HepG2 (cell line): Measurements from ENCODE around the gene DUSP9. TPM values are rescaled to one million over a fixed set of nuclear protein-coding genes. Genes with fewer than 3 reads are reported as not detected.

Source experiments
- CCDC6 ChIP-seq: sonication (generic); formaldehyde crosslinking; IDR thresholded peaks from 2 replicates; pipeline ENCODE4 v1.8.1; 2022; ENCODE audit warnings: mild to moderate bottlenecking, missing genetic modification reagents, moderate library complexity
- CEBPB ChIP-seq: IDR thresholded peaks from 2 replicates; pipeline ENCODE4 v1.6.1; 2011; ENCODE audit warnings: low read depth, low read length, improper control_type of control experiment, borderline replicate concordance
- HMG20A ChIP-seq: IDR thresholded peaks from 2 replicates; pipeline ENCODE4 v1.6.1; 2016; ENCODE audit warnings: borderline replicate concordance
- NCOA5 ChIP-seq: sonication (generic); formaldehyde crosslinking; IDR thresholded peaks from 2 replicates; pipeline ENCODE4 v1.4.0; 2020; ENCODE audit warnings: missing genetic modification reagents
- NKX3-1 ChIP-seq: sonication (generic); formaldehyde crosslinking; IDR thresholded peaks from 2 replicates; pipeline ENCODE4 v1.5.0; 2020; ENCODE audit warnings: missing genetic modification reagents
- SMAD3 ChIP-seq: sonication (generic); formaldehyde crosslinking; IDR thresholded peaks from 2 replicates; pipeline ENCODE4 v1.4.0; 2020; ENCODE audit warnings: missing genetic modification reagents
- ZKSCAN5 ChIP-seq: sonication (generic); formaldehyde crosslinking; IDR thresholded peaks from 2 replicates; pipeline ENCODE4 v1.5.1; 2020; ENCODE audit warnings: mild to moderate bottlenecking, missing genetic modification reagents
- ZMAT3 ChIP-seq: sonication (generic); formaldehyde crosslinking; conservative IDR thresholded peaks from 2 replicates; pipeline ENCODE4 v1.7.0; 2021; ENCODE audit warnings: missing genetic modification reagents
- ZNF331 ChIP-seq: sonication (generic); formaldehyde crosslinking; IDR thresholded peaks from 2 replicates; pipeline ENCODE4 v1.4.0; 2020; ENCODE audit warnings: missing genetic modification reagents
- ZNF44 ChIP-seq: sonication (generic); formaldehyde crosslinking; IDR thresholded peaks from 2 replicates; pipeline ENCODE4 v1.5.1; 2020; ENCODE audit warnings: mild to moderate bottlenecking, missing genetic modification reagents
- ZNF616 ChIP-seq: sonication (generic); formaldehyde crosslinking; IDR thresholded peaks from 2 replicates; pipeline ENCODE4 v1.5.0; 2020; ENCODE audit warnings: low read depth, mild to moderate bottlenecking, missing genetic modification reagents
- polyA plus RNA-seq, 8 experiments: library from polyadenylated mRNA; depleted of rRNA in 3 of 8; stranded (reverse) in 7 of 8; unstranded in 1 of 8; fragments of >200 nt; fragmentation: Illumina TruSeq in 4 of 8; extraction: Trizol in 4 of 8; gene quantifications; 2 replicates each; pipeline versions ENCODE4 v1.2.1 to v1.2.3, GENCODE V29; 2011 to 2016; ENCODE audit warnings: low read depth in 4 of 8, missing spikeins in 1 of 8, mixed read lengths in 1 of 8; ENCODE audit not compliant: insufficient read depth in 1 of 8
- total RNA-seq, 5 experiments: library from RNA; depleted of rRNA; stranded (reverse); fragments of >200 nt; fragmentation: Illumina TruSeq; extraction: Trizol; gene quantifications; 2 replicates each; pipeline ENCODE4 v1.2.3, GENCODE V29; 2016; ENCODE audit warnings: low read depth in 1 of 5
- TF ChIP-seq, protein P1 (sequence below), 2 experiments: sonication (generic) in 1 of 2; formaldehyde crosslinking in 1 of 2; IDR thresholded peaks; 2 replicates each; pipeline versions ENCODE4 v1.4.0 to v1.6.1; 2016 to 2020; ENCODE audit warnings: borderline replicate concordance in 1 of 2, low read depth in 1 of 2, mild to moderate bottlenecking in 1 of 2, missing genetic modification reagents in 1 of 2
- TF ChIP-seq, protein P2 (sequence below): sonication (generic); formaldehyde crosslinking; IDR thresholded peaks from 2 replicates; pipeline ENCODE4 v1.5.0; 2020; ENCODE audit warnings: missing genetic modification reagents
- TF ChIP-seq, protein P3 (sequence below): sonication (generic); formaldehyde crosslinking; IDR thresholded peaks from 2 replicates; pipeline ENCODE4 v1.4.0; 2020; ENCODE audit warnings: missing genetic modification reagents
- TF ChIP-seq, protein P4 (sequence below): conservative IDR thresholded peaks from 2 replicates; pipeline ENCODE4 v1.6.1; 2018; ENCODE audit warnings: missing genetic modification reagents
- TF ChIP-seq, protein P5 (sequence below): IDR thresholded peaks from 2 replicates; pipeline ENCODE4 v1.6.1; 2018; ENCODE audit warnings: missing genetic modification reagents, mild to moderate bottlenecking, missing compliant biosample characterization
- TF ChIP-seq, protein P6 (sequence below): sonication (generic); IDR thresholded peaks from 2 replicates; pipeline ENCODE4 v1.6.1; 2016; ENCODE audit warnings: low read depth, borderline replicate concordance

DUSP9 gene
- total and polyA plus RNA-seq, 2 of the 13 experiments (the other 11 are each of a cell fraction or from before 2014, with no cell fraction given) = 235 to 435 TPM

DNA sequence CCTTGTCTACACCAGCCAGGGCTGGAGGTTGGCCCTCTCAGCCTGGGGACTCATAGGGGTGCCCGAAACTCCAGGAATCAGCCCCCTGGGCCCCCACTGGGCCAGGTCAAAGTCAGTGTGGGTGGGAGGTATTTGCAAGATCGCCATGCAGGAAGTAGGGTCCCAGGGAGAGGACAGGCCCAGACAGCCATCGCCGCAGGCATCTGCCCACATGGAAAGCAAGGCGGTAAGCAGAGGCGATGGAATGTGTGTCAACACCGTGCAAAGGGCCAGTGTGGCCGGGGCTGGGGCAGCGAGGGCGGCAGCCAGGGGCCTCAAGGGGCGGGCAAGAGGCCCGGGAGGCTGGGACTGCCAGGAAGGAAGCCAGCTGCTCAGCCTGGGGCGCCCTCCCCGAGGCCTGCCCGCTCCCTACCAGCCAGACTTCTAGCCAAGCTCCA is 19.3 kb upstream of the DUSP9 start (continued):
- TF ChIP-seq, protein P1, sequence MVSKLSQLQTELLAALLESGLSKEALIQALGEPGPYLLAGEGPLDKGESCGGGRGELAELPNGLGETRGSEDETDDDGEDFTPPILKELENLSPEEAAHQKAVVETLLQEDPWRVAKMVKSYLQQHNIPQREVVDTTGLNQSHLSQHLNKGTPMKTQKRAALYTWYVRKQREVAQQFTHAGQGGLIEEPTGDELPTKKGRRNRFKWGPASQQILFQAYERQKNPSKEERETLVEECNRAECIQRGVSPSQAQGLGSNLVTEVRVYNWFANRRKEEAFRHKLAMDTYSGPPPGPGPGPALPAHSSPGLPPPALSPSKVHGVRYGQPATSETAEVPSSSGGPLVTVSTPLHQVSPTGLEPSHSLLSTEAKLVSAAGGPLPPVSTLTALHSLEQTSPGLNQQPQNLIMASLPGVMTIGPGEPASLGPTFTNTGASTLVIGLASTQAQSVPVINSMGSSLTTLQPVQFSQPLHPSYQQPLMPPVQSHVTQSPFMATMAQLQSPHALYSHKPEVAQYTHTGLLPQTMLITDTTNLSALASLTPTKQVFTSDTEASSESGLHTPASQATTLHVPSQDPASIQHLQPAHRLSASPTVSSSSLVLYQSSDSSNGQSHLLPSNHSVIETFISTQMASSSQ (IDR thresholded peaks at IDR 0.05; ENCODE audit: low read depth) = no peak
- TF ChIP-seq, protein P1 (CRISPR knock-in tag; IDR thresholded peaks at IDR 0.05; ENCODE audit: borderline replicate concordance) = peak; percentile 54; the same call in 1 of the 2 replicates
- 0 out of 2 replicates have a peak, but pooled peaks have one; percentile 64 for TF ChIP-seq NKX3-1 (CRISPR knock-in tag)
- no peak for TF ChIP-seq ZKSCAN5 (CRISPR knock-in tag)
- no peak for TF ChIP-seq NCOA5 (CRISPR knock-in tag)
- peak; percentile 74; the same call in 1 of the 2 replicates for TF ChIP-seq CCDC6 (CRISPR knock-in tag)
- 0 out of 2 replicates have a peak, but pooled peaks have one; percentile 5 for TF ChIP-seq CEBPB
- peak; percentile 83; the same call in 1 of the 2 replicates for TF ChIP-seq ZNF331 (CRISPR knock-in tag)
- 0 out of 2 replicates have a peak, but pooled peaks have one; percentile 53 for TF ChIP-seq ZNF44 (CRISPR knock-in tag)
- TF ChIP-seq, protein P2, sequence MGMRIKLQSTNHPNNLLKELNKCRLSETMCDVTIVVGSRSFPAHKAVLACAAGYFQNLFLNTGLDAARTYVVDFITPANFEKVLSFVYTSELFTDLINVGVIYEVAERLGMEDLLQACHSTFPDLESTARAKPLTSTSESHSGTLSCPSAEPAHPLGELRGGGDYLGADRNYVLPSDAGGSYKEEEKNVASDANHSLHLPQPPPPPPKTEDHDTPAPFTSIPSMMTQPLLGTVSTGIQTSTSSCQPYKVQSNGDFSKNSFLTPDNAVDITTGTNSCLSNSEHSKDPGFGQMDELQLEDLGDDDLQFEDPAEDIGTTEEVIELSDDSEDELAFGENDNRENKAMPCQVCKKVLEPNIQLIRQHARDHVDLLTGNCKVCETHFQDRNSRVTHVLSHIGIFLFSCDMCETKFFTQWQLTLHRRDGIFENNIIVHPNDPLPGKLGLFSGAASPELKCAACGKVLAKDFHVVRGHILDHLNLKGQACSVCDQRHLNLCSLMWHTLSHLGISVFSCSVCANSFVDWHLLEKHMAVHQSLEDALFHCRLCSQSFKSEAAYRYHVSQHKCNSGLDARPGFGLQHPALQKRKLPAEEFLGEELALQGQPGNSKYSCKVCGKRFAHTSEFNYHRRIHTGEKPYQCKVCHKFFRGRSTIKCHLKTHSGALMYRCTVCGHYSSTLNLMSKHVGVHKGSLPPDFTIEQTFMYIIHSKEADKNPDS (CRISPR knock-in tag) = 0 out of 2 replicates have a peak, but pooled peaks have one; percentile 40
- 0 out of 2 replicates have a peak, but pooled peaks have one; percentile 63 for TF ChIP-seq ZNF616 (CRISPR knock-in tag)
- TF ChIP-seq HMG20A (CRISPR knock-in tag) = peak; percentile 69
- TF ChIP-seq, protein P3, sequence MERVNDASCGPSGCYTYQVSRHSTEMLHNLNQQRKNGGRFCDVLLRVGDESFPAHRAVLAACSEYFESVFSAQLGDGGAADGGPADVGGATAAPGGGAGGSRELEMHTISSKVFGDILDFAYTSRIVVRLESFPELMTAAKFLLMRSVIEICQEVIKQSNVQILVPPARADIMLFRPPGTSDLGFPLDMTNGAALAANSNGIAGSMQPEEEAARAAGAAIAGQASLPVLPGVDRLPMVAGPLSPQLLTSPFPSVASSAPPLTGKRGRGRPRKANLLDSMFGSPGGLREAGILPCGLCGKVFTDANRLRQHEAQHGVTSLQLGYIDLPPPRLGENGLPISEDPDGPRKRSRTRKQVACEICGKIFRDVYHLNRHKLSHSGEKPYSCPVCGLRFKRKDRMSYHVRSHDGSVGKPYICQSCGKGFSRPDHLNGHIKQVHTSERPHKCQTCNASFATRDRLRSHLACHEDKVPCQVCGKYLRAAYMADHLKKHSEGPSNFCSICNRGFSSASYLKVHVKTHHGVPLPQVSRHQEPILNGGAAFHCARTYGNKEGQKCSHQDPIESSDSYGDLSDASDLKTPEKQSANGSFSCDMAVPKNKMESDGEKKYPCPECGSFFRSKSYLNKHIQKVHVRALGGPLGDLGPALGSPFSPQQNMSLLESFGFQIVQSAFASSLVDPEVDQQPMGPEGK (CRISPR knock-in tag) = peak; percentile 93
- TF ChIP-seq, protein P4, sequence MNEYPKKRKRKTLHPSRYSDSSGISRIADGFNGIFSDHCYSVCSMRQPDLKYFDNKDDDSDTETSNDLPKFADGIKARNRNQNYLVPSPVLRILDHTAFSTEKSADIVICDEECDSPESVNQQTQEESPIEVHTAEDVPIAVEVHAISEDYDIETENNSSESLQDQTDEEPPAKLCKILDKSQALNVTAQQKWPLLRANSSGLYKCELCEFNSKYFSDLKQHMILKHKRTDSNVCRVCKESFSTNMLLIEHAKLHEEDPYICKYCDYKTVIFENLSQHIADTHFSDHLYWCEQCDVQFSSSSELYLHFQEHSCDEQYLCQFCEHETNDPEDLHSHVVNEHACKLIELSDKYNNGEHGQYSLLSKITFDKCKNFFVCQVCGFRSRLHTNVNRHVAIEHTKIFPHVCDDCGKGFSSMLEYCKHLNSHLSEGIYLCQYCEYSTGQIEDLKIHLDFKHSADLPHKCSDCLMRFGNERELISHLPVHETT (CRISPR knock-in tag) = peak; percentile 63; the same call in 1 of the 2 replicates
- no peak for TF ChIP-seq ZMAT3
- TF ChIP-seq SMAD3 (CRISPR knock-in tag) = peak; percentile 42; the same call in 1 of the 2 replicates
- TF ChIP-seq, protein P5, sequence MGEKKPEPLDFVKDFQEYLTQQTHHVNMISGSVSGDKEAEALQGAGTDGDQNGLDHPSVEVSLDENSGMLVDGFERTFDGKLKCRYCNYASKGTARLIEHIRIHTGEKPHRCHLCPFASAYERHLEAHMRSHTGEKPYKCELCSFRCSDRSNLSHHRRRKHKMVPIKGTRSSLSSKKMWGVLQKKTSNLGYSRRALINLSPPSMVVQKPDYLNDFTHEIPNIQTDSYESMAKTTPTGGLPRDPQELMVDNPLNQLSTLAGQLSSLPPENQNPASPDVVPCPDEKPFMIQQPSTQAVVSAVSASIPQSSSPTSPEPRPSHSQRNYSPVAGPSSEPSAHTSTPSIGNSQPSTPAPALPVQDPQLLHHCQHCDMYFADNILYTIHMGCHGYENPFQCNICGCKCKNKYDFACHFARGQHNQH = peak; percentile 51; the same call in 1 of the 2 replicates
- TF ChIP-seq, protein P6, sequence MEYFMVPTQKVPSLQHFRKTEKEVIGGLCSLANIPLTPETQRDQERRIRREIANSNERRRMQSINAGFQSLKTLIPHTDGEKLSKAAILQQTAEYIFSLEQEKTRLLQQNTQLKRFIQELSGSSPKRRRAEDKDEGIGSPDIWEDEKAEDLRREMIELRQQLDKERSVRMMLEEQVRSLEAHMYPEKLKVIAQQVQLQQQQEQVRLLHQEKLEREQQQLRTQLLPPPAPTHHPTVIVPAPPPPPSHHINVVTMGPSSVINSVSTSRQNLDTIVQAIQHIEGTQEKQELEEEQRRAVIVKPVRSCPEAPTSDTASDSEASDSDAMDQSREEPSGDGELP = peak; percentile 73; the same call in 1 of the 2 replicates
